HG03039 (cell line): ENCODE data around the gene MS4A10.

ENCODE experiments used
- ATAC-seq: cut with Tn5 transposase; IDR thresholded peaks from one replicate; pipeline ENCODE4 v1.9.1; 2021; ENCODE audit warnings: mild to moderate bottlenecking, moderate library complexity; ENCODE audit not compliant: unreplicated experiment

MS4A10 gene

DNA sequence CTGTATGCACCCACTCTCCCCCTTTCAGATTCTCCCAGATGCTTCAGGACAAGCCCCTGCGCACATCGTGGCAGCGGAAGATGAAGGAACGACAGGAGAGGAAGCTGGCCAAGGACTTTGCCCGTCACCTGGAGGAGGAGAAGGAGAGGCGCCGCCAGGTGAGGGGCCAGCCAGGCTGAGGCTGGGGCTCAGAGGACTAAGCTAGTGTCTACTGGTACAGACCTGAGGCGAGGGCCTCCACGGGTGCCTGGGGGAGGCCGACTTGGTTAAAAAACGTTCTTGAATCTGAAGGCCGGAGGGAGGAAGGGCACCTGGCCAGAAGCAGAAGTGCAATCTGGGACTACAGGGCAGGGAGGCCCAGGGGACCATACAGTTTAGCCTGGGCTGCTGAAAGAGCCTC lies 62.8 kb downstream of the MS4A10 start:
- no peak for ATAC-seq

DNA sequence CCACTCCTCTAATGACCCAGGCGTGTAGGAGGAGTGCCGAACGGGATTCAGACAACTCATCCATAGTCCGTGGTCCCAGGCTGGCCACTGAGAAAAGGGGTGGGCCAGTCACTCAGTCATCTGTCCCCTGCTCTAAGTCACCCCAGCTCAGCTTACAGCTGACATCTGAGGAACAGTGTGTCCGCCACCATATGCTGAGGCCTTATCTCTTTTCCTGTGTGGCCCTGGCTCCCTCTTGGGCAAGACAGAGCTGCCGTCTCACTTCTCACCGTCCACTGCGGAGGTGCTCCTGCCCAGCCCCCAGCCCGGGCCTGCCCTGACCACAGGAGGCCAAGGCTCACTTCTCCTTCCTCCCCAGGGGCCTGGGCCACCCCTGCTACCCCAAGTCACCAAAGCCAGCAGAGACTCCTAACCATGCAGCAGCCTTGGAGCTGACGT lies 63.6 kb downstream of the MS4A10 start:
- no peak for ATAC-seq

DNA sequence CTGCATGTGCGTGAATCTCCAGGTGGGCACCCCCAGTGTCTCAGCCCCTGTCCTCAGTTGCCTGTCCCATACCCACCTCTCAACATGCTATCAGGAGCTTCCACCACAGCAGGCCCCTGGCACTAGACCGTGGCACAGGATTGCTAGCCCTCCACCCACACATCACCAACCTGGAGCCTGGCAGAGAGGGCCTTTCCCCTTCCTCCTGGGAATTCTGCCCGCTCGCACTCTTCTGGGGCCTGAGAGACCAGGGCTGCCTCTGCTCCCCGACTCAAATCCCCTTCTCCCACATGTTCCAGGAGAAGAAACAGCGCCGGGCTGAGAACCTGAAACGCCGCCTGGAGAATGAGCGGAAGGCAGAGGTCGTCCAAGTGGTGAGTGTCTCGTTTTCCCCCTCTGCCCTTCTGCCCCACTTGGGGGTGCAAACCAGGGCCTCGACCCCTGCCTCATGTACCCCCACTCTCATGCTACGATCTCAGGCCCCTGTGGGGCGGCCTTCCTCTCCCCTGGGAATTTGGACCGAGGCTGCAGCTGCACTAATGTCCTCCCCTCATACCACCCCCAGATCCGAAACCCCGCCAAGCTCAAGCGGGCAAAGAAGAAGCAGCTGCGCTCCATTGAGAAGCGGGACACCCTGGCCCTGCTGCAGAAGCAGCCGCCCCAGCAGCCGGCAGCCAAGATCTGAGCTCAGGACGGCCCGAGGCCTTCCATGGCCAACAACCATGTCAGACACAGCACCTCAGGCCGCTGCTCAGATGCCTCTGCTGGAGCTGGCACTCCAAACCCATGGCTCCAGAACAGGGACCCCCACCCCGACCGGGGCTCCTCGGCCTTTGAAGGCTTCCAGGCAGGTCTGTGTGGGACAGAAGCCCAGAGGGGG lies 64.7 kb downstream of the MS4A10 start:
- ATAC-seq: no peak
